ENCODE measurements around the gene TMED6.
"Not testable (repeated sequence)": the region's sequence is repeated elsewhere in the genome, so short reads cannot be mapped to it uniquely, and the experiment has no call there.

Gene TMED6

GRCh38 chr16:69365901-69366300, 14.3 kb upstream of the TMED6 start:
- no peaks in the 10 kb centered on the region for H3K9me3 ChIP-seq (ENCODE audit: control insufficient read depth, low read length)
- H3K4me2 ChIP-seq (ENCODE audit: low read length): no peak overlapping the region
- H3K9ac ChIP-seq: no peak overlapping the region
- H3K4me3 ChIP-seq (ENCODE audit: low read depth, low read length): no peak overlapping the region
- no peak overlapping the region for H3K27ac ChIP-seq
- no peak for TF ChIP-seq CTCF (IDR thresholded peaks at IDR 0.05)
- H3K27me3 ChIP-seq (ENCODE audit: control insufficient read depth, insufficient read depth, low read length): no peaks in the 10 kb centered on the region
- no peaks in the 10 kb centered on the region for H3K36me3 ChIP-seq (ENCODE audit: control insufficient read depth, insufficient read depth, low read length)
- peaks cover 6% of the 10 kb centered on the region for H3K79me2 ChIP-seq
- no peak overlapping the region for H2AFZ ChIP-seq
- H3K4me1 ChIP-seq: no peaks in the 10 kb centered on the region

GRCh38 chr16:69364088-69364487, 12.5 kb upstream of the TMED6 start:
- no peak overlapping the region for H3K4me2 ChIP-seq (ENCODE audit: low read length)
- no peak overlapping the region for H3K27ac ChIP-seq
- no peak for TF ChIP-seq CTCF (IDR thresholded peaks at IDR 0.05)
- H3K9ac ChIP-seq: no peak overlapping the region
- no peak overlapping the region for H3K4me3 ChIP-seq (ENCODE audit: low read depth, low read length)
- no peaks in the 10 kb centered on the region for H3K4me1 ChIP-seq
- H3K36me3 ChIP-seq (ENCODE audit: control insufficient read depth, insufficient read depth, low read length): no peaks in the 10 kb centered on the region
- peaks cover 10% of the 10 kb centered on the region for H3K79me2 ChIP-seq
- no peak overlapping the region for H2AFZ ChIP-seq
- no peaks in the 10 kb centered on the region for H3K27me3 ChIP-seq (ENCODE audit: control insufficient read depth, insufficient read depth, low read length)
- H3K9me3 ChIP-seq (ENCODE audit: control insufficient read depth, low read length): no peaks in the 10 kb centered on the region

GRCh38 chr16:69363281-69363717, 11.7 kb upstream of the TMED6 start:
- Histone ChIP-seq H2AFZ (no peak overlapping the region), H3K36me3 (ENCODE audit: control insufficient read depth, insufficient read depth, low read length) (no peaks in the 10 kb centered on the region), H3K27ac (no peak overlapping the region), H3K79me2 (peaks cover 5% of the 10 kb centered on the region), H3K9me3 (ENCODE audit: control insufficient read depth, low read length) (no peaks in the 10 kb centered on the region), H3K4me2 (ENCODE audit: low read length) (no peak overlapping the region), H3K4me1 (no peaks in the 10 kb centered on the region), H3K27me3 (ENCODE audit: control insufficient read depth, insufficient read depth, low read length) (no peaks in the 10 kb centered on the region), H3K9ac (no peak overlapping the region), H3K4me3 (ENCODE audit: low read depth, low read length) (no peak overlapping the region)
- TF ChIP-seq CTCF (IDR thresholded peaks at IDR 0.05): no peak

GRCh38 chr16:69360070-69360469, 8.5 kb upstream of the TMED6 start:
- H3K9ac ChIP-seq; H3K27me3 ChIP-seq (ENCODE audit: control insufficient read depth, insufficient read depth, low read length); H2AFZ ChIP-seq; H3K4me1 ChIP-seq; H3K9me3 ChIP-seq (ENCODE audit: control insufficient read depth, low read length); H3K27ac ChIP-seq; H3K4me2 ChIP-seq (ENCODE audit: low read length); H3K4me3 ChIP-seq (ENCODE audit: low read depth, low read length); H3K79me2 ChIP-seq; H3K36me3 ChIP-seq (ENCODE audit: control insufficient read depth, insufficient read depth, low read length): not testable (repeated sequence)

GRCh38 chr16:69350536-69351133, 951 bp downstream of the TMED6 start:
- no peak overlapping the region for H2AFZ ChIP-seq
- no peak overlapping the region for H3K9ac ChIP-seq
- no peak for TF ChIP-seq CTCF (IDR thresholded peaks at IDR 0.05)
- H3K27me3 ChIP-seq (ENCODE audit: control insufficient read depth, insufficient read depth, low read length): no peaks in the 10 kb centered on the region
- no peaks in the 10 kb centered on the region for H3K9me3 ChIP-seq (ENCODE audit: control insufficient read depth, low read length)
- no peak overlapping the region for H3K4me3 ChIP-seq (ENCODE audit: low read depth, low read length)
- H3K27ac ChIP-seq: no peak overlapping the region
- H3K4me1 ChIP-seq: no peaks in the 10 kb centered on the region
- no peaks in the 10 kb centered on the region for H3K36me3 ChIP-seq (ENCODE audit: control insufficient read depth, insufficient read depth, low read length)
- no peak overlapping the region for H3K4me2 ChIP-seq (ENCODE audit: low read length)
- no peaks in the 10 kb centered on the region for H3K79me2 ChIP-seq

All from parathyroid adenoma (tissue), 2 donors.